GM23338 (cell line): Measurements from ENCODE around the gene RFPL4AL1. TPM values are rescaled to one million over a fixed set of nuclear protein-coding genes. Genes with fewer than 3 reads are reported as not detected.

Experiments
- ATAC-seq: fragments of 200-7000 bp; cut with Tn5 transposase; 3 replicates; pipeline ENCODE4 v1.9.1; 2020
- DNase-seq: peaks from one replicate; pipeline ENCODE4 v3.0.0-alpha.2; 2015; ENCODE audit warnings: low spot score
- H2AFZ ChIP-seq: fragments of 200-600 bp; sonication (generic); 2 replicates; pipeline ENCODE4 v1.8.0; 2016; ENCODE audit warnings: antibody characterized with exemption, mild to moderate bottlenecking, moderate library complexity
- H3F3A ChIP-seq: fragments of 200-600 bp; sonication (generic); replicated peaks from 2 replicates; pipeline ENCODE4 v1.8.0; 2017; ENCODE audit warnings: antibody characterized with exemption, mixed run types, low read depth
- H3K27ac ChIP-seq: fragments of 200-600 bp; sonication (generic); 2 replicates; pipeline ENCODE4 v1.6.1; 2016; ENCODE audit warnings: low read depth
- H3K27me3 ChIP-seq: fragments of 200-600 bp; sonication (generic); 2 replicates; pipeline ENCODE4 v1.8.0; 2016; ENCODE audit warnings: mild to moderate bottlenecking, mixed run types, moderate library complexity; ENCODE audit not compliant: insufficient read depth
- H3K36me3 ChIP-seq: fragments of 200-600 bp; sonication (generic); 2 replicates; pipeline ENCODE4 v1.8.0; 2016; ENCODE audit warnings: mild to moderate bottlenecking; ENCODE audit not compliant: insufficient read depth
- H3K4me1 ChIP-seq: fragments of 200-600 bp; sonication (generic); 2 replicates; pipeline ENCODE4 v1.8.0; 2016; ENCODE audit warnings: mild to moderate bottlenecking, moderate library complexity; ENCODE audit not compliant: insufficient read depth
- H3K4me2 ChIP-seq: fragments of 200-600 bp; sonication (generic); 2 replicates; pipeline ENCODE4 v1.7.1; 2017; ENCODE audit warnings: mixed run types
- H3K4me3 ChIP-seq: fragments of 200-600 bp; sonication (generic); 2 replicates; pipeline ENCODE4 v1.6.1; 2016; ENCODE audit warnings: mixed run types
- H3K79me2 ChIP-seq: fragments of 200-600 bp; sonication (generic); replicated peaks from 2 replicates; pipeline ENCODE4 v1.8.0; 2017; ENCODE audit warnings: mild to moderate bottlenecking; ENCODE audit not compliant: insufficient read depth
- H3K9me2 ChIP-seq: fragments of 200-600 bp; sonication (generic); 2 replicates; pipeline ENCODE4 v1.8.0; 2017; ENCODE audit not compliant: insufficient read depth
- H4K20me1 ChIP-seq: fragments of 200-600 bp; sonication (generic); replicated peaks from 2 replicates; pipeline ENCODE4 v1.8.0; 2017; ENCODE audit warnings: mild to moderate bottlenecking; ENCODE audit not compliant: insufficient read depth
- H3K27ac Mint-ChIP-seq: 2 replicates; pipeline ENCODE4 v1.8.0; 2020; ENCODE audit warnings: inconsistent platforms, mild to moderate bottlenecking, moderate library complexity, mixed read lengths
- H3K27me3 Mint-ChIP-seq: 3 replicates; pipeline ENCODE4 v1.8.0; 2022; ENCODE audit warnings: low read depth, mild to moderate bottlenecking, moderate library complexity, mixed read lengths, inconsistent platforms; ENCODE audit not compliant: insufficient read depth, poor library complexity
- H3K36me3 Mint-ChIP-seq: 3 replicates; pipeline ENCODE4 v1.8.0; 2021; ENCODE audit warnings: low read depth, mild to moderate bottlenecking, inconsistent platforms, moderate library complexity, mixed read lengths
- H3K4me1 Mint-ChIP-seq: 3 replicates; pipeline ENCODE4 v1.8.0; 2020; ENCODE audit warnings: mild to moderate bottlenecking, inconsistent platforms, mixed read lengths
- H3K4me3 Mint-ChIP-seq: 3 replicates; pipeline ENCODE4 v1.8.0; 2021; ENCODE audit warnings: moderate library complexity, mild to moderate bottlenecking, inconsistent platforms, mixed read lengths
- H3K9me3 Mint-ChIP-seq: 3 replicates; pipeline ENCODE4 v1.8.0; 2020; ENCODE audit warnings: moderate library complexity, mild to moderate bottlenecking, inconsistent platforms, mixed read lengths
- CREB1 ChIP-seq: fragments of 250-450 bp; sonication (Bioruptor Pico); IDR thresholded peaks from 2 replicates; pipeline ENCODE4 v1.5.0; 2020; ENCODE audit warnings: low read depth, mild to moderate bottlenecking, moderate library complexity
- EZH2 ChIP-seq: fragments of 200-600 bp; sonication (generic); IDR thresholded peaks from one replicate; pipeline ENCODE4 v1.8.0; 2017; ENCODE audit warnings: antibody characterized with exemption, mild to moderate bottlenecking, low read depth; ENCODE audit not compliant: unreplicated experiment
- EZH2phosphoT487 ChIP-seq: fragments of 200-600 bp; sonication (generic); IDR thresholded peaks from one replicate; pipeline ENCODE4 v1.8.1; 2018; ENCODE audit warnings: antibody characterized with exemption; ENCODE audit not compliant: unreplicated experiment
- JUNB ChIP-seq: IDR thresholded peaks from one replicate; pipeline ENCODE4 v1.6.1; 2016; ENCODE audit warnings: antibody characterized with exemption; ENCODE audit not compliant: unreplicated experiment
- NANOG ChIP-seq: IDR thresholded peaks from 2 replicates; pipeline ENCODE4 v1.6.1; 2016; ENCODE audit warnings: antibody characterized with exemption, borderline replicate concordance
- POLR2AphosphoS5 ChIP-seq: IDR thresholded peaks from 2 replicates; pipeline ENCODE4 v1.6.1; 2016; ENCODE audit warnings: antibody characterized with exemption, low read depth
- STAT1 ChIP-seq: IDR thresholded peaks from one replicate; pipeline ENCODE4 v1.6.1; 2016; ENCODE audit warnings: antibody characterized with exemption; ENCODE audit not compliant: unreplicated experiment
- ZNF114 ChIP-seq: fragments of 250-450 bp; sonication (Bioruptor Pico); IDR thresholded peaks from 2 replicates; pipeline ENCODE4 v1.5.0; 2020; ENCODE audit warnings: mild to moderate bottlenecking, moderate library complexity
- ZNF331 ChIP-seq: fragments of 250-450 bp; sonication (Bioruptor Pico); IDR thresholded peaks from 2 replicates; pipeline ENCODE4 v1.5.0; 2020; ENCODE audit warnings: low read depth, mild to moderate bottlenecking, moderate library complexity
- polyA plus RNA-seq: library from polyadenylated mRNA; unstranded; fragments of >200 nt; fragmentation: Nextera tagmentation; extraction: Ambion mirVana; gene quantifications from 2 replicates; pipeline ENCODE4 v1.2.1, GENCODE V29; 2016
- total RNA-seq: library from RNA; depleted of rRNA; stranded (reverse); fragments of >200 nt; shearing (Covaris generic); gene quantifications from 2 replicates; pipeline ENCODE4 v1.2.3, GENCODE V29; 2014
- TF ChIP-seq, protein P1 (sequence below): fragments of 250-450 bp; sonication (Bioruptor Pico); IDR thresholded peaks from 2 replicates; pipeline ENCODE4 v1.5.0; 2020; ENCODE audit warnings: mild to moderate bottlenecking, moderate library complexity
- TF ChIP-seq, protein P2 (sequence below), 2 experiments: fragments of 200-600 bp in 1 of 2; sonication (generic) in 1 of 2; conservative IDR thresholded peaks; 2 replicates each; pipeline versions ENCODE4 v1.5.1 to v1.6.1; 2016 to 2017; ENCODE audit warnings: antibody characterized with exemption in 2 of 2, low read depth in 2 of 2, mild to moderate bottlenecking in 2 of 2, moderate library complexity in 1 of 2
- TF ChIP-seq, protein P3 (sequence below): IDR thresholded peaks from one replicate; pipeline ENCODE4 v1.6.1; 2018; ENCODE audit warnings: antibody characterized with exemption; ENCODE audit not compliant: unreplicated experiment
- TF ChIP-seq, protein P4 (sequence below): IDR thresholded peaks from 2 replicates; pipeline ENCODE4 v1.6.1; 2016; ENCODE audit warnings: antibody characterized with exemption

Gene RFPL4AL1
- total and polyA plus RNA-seq, 2 experiments from 2014 or later = not detected

DNA sequence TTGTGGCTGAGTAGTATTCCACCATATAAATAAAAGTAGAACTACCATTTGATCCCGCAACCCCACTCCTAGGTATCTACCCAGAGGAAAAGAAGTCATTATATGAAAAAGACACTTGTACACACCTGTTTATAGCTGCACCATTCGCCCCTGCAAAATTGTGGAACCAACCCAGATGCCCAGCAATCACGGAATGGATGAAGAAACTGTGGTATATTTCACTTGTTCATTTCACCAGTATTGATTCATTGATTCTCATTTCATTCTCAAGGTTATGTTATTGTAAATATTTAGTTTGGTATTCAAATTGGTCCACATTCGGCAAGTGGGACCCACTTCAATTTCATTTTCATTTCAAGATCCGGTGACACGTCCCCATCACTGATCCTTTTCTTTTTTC lies 18.2 kb upstream of the RFPL4AL1 start:
- Mint-ChIP-seq H3K4me3 (no peak overlapping the region), H3K27me3 (no peaks in the 10 kb centered on the region), H3K36me3 (peaks cover 31% of the 10 kb centered on the region; the same call in 2 of the 3 replicates), H3K27ac (no peak overlapping the region), H3K9me3 (peaks cover 80% of the 10 kb centered on the region), H3K4me1 (no peaks in the 10 kb centered on the region)
- Histone ChIP-seq H3K36me3 (peaks cover 8% of the 10 kb centered on the region; the same call in 1 of the 2 replicates), H3K4me2 (no peak overlapping the region), H3F3A (no peaks in the 10 kb centered on the region), H3K27ac (no peak overlapping the region), H4K20me1 (no peaks in the 10 kb centered on the region), H3K4me3 (no peak overlapping the region), H3K27me3 (no peaks in the 10 kb centered on the region), H3K79me2 (no peaks in the 10 kb centered on the region), H2AFZ (no peak overlapping the region), H3K4me1 (no peaks in the 10 kb centered on the region), H3K9me2 (no peaks in the 10 kb centered on the region)
- DNase-seq = no peak
- no peak for ATAC-seq
- TF ChIP-seq, protein P1, sequence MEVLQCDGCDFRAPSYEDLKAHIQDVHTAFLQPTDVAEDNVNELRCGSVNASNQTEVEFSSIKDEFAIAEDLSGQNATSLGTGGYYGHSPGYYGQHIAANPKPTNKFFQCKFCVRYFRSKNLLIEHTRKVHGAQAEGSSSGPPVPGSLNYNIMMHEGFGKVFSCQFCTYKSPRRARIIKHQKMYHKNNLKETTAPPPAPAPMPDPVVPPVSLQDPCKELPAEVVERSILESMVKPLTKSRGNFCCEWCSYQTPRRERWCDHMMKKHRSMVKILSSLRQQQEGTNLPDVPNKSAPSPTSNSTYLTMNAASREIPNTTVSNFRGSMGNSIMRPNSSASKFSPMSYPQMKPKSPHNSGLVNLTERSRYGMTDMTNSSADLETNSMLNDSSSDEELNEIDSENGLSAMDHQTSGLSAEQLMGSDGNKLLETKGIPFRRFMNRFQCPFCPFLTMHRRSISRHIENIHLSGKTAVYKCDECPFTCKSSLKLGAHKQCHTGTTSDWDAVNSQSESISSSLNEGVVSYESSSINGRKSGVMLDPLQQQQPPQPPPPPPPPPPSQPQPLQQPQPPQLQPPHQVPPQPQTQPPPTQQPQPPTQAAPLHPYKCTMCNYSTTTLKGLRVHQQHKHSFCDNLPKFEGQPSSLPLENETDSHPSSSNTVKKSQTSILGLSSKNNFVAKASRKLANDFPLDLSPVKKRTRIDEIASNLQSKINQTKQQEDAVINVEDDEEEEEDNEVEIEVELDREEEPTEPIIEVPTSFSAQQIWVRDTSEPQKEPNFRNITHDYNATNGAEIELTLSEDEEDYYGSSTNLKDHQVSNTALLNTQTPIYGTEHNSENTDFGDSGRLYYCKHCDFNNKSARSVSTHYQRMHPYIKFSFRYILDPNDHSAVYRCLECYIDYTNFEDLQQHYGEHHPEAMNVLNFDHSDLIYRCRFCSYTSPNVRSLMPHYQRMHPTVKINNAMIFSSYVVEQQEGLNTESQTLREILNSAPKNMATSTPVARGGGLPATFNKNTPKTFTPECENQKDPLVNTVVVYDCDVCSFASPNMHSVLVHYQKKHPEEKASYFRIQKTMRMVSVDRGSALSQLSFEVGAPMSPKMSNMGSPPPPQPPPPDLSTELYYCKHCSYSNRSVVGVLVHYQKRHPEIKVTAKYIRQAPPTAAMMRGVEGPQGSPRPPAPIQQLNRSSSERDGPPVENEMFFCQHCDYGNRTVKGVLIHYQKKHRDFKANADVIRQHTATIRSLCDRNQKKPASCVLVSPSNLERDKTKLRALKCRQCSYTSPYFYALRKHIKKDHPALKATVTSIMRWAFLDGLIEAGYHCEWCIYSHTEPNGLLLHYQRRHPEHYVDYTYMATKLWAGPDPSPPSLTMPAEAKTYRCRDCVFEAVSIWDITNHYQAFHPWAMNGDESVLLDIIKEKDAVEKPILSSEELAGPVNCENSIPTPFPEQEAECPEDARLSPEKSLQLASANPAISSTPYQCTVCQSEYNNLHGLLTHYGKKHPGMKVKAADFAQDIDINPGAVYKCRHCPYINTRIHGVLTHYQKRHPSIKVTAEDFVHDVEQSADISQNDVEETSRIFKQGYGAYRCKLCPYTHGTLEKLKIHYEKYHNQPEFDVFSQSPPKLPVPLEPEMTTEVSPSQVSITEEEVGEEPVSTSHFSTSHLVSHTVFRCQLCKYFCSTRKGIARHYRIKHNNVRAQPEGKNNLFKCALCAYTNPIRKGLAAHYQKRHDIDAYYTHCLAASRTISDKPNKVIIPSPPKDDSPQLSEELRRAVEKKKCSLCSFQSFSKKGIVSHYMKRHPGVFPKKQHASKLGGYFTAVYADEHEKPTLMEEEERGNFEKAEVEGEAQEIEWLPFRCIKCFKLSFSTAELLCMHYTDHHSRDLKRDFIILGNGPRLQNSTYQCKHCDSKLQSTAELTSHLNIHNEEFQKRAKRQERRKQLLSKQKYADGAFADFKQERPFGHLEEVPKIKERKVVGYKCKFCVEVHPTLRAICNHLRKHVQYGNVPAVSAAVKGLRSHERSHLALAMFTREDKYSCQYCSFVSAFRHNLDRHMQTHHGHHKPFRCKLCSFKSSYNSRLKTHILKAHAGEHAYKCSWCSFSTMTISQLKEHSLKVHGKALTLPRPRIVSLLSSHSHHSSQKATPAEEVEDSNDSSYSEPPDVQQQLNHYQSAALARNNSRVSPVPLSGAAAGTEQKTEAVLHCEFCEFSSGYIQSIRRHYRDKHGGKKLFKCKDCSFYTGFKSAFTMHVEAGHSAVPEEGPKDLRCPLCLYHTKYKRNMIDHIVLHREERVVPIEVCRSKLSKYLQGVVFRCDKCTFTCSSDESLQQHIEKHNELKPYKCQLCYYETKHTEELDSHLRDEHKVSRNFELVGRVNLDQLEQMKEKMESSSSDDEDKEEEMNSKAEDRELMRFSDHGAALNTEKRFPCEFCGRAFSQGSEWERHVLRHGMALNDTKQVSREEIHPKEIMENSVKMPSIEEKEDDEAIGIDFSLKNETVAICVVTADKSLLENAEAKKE (CRISPR knock-in tag) = no peak
- TF ChIP-seq, protein P2, sequence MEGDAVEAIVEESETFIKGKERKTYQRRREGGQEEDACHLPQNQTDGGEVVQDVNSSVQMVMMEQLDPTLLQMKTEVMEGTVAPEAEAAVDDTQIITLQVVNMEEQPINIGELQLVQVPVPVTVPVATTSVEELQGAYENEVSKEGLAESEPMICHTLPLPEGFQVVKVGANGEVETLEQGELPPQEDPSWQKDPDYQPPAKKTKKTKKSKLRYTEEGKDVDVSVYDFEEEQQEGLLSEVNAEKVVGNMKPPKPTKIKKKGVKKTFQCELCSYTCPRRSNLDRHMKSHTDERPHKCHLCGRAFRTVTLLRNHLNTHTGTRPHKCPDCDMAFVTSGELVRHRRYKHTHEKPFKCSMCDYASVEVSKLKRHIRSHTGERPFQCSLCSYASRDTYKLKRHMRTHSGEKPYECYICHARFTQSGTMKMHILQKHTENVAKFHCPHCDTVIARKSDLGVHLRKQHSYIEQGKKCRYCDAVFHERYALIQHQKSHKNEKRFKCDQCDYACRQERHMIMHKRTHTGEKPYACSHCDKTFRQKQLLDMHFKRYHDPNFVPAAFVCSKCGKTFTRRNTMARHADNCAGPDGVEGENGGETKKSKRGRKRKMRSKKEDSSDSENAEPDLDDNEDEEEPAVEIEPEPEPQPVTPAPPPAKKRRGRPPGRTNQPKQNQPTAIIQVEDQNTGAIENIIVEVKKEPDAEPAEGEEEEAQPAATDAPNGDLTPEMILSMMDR (conservative IDR thresholded peaks at IDR 0.05; ENCODE audit: low read depth in 2 of 2) = no peak
- TF ChIP-seq ZNF114 (CRISPR knock-in tag) (no peak), NANOG (no peak), EZH2phosphoT487 (no peak), EZH2 (no peak), JUNB (no peak), STAT1 (no peak), CREB1 (CRISPR knock-in tag) (no peak), ZNF331 (CRISPR knock-in tag) (no peak), POLR2AphosphoS5 (no peak)
- TF ChIP-seq, protein P3, sequence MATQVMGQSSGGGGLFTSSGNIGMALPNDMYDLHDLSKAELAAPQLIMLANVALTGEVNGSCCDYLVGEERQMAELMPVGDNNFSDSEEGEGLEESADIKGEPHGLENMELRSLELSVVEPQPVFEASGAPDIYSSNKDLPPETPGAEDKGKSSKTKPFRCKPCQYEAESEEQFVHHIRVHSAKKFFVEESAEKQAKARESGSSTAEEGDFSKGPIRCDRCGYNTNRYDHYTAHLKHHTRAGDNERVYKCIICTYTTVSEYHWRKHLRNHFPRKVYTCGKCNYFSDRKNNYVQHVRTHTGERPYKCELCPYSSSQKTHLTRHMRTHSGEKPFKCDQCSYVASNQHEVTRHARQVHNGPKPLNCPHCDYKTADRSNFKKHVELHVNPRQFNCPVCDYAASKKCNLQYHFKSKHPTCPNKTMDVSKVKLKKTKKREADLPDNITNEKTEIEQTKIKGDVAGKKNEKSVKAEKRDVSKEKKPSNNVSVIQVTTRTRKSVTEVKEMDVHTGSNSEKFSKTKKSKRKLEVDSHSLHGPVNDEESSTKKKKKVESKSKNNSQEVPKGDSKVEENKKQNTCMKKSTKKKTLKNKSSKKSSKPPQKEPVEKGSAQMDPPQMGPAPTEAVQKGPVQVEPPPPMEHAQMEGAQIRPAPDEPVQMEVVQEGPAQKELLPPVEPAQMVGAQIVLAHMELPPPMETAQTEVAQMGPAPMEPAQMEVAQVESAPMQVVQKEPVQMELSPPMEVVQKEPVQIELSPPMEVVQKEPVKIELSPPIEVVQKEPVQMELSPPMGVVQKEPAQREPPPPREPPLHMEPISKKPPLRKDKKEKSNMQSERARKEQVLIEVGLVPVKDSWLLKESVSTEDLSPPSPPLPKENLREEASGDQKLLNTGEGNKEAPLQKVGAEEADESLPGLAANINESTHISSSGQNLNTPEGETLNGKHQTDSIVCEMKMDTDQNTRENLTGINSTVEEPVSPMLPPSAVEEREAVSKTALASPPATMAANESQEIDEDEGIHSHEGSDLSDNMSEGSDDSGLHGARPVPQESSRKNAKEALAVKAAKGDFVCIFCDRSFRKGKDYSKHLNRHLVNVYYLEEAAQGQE = no peak
- TF ChIP-seq, protein P4, sequence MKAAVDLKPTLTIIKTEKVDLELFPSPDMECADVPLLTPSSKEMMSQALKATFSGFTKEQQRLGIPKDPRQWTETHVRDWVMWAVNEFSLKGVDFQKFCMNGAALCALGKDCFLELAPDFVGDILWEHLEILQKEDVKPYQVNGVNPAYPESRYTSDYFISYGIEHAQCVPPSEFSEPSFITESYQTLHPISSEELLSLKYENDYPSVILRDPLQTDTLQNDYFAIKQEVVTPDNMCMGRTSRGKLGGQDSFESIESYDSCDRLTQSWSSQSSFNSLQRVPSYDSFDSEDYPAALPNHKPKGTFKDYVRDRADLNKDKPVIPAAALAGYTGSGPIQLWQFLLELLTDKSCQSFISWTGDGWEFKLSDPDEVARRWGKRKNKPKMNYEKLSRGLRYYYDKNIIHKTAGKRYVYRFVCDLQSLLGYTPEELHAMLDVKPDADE = no peak
